ENCODE results near the gene CBX6.
"Not testable (repeated sequence)": the region's sequence is repeated elsewhere in the genome, so short reads cannot be mapped to it uniquely, and the experiment has no call there.

The CBX6 gene

GRCh38 chr22:38907767-38908166, 35.8 kb upstream of the CBX6 start:
- H3K27me3 ChIP-seq (ENCODE audit: insufficient read depth, poor library complexity, severe bottlenecking): peaks cover 6% of the 10 kb centered on the region
- DNase-seq (ENCODE audit: low spot score): no peak
- no peak for TF ChIP-seq CTCF (IDR thresholded peaks at IDR 0.05; ENCODE audit: poor library complexity, severe bottlenecking)
- H3K36me3 ChIP-seq (ENCODE audit: low read depth): peaks cover 5% of the 10 kb centered on the region; the same call in 1 of the 2 replicates
- H3K4me3 ChIP-seq (ENCODE audit: severe bottlenecking): no peak overlapping the region
- no peaks in the 10 kb centered on the region for H3K4me1 ChIP-seq (ENCODE audit: insufficient read depth, poor library complexity, severe bottlenecking)
- no peak for ATAC-seq (ENCODE audit: low read depth)
- no peak overlapping the region for H3K27ac ChIP-seq (ENCODE audit: poor library complexity, severe bottlenecking)
- peaks cover 3% of the 10 kb centered on the region for H3K9me3 ChIP-seq (ENCODE audit: severe bottlenecking)

- TF ChIP-seq CTCF (IDR thresholded peaks at IDR 0.05; ENCODE audit: poor library complexity, severe bottlenecking): no peak
- no peak overlapping the region for H3K27ac ChIP-seq (ENCODE audit: poor library complexity, severe bottlenecking)
- ATAC-seq (ENCODE audit: low read depth): no peak
- peaks cover 3% of the 10 kb centered on the region for H3K9me3 ChIP-seq (ENCODE audit: severe bottlenecking)
- peaks cover 5% of the 10 kb centered on the region; the same call in 1 of the 2 replicates for H3K36me3 ChIP-seq (ENCODE audit: low read depth)
- H3K4me3 ChIP-seq (ENCODE audit: severe bottlenecking): no peak overlapping the region
- no peaks in the 10 kb centered on the region for H3K4me1 ChIP-seq (ENCODE audit: insufficient read depth, poor library complexity, severe bottlenecking)
- peaks cover 3% of the 10 kb centered on the region for H3K27me3 ChIP-seq (ENCODE audit: insufficient read depth, poor library complexity, severe bottlenecking)
- no peak for DNase-seq (ENCODE audit: low spot score)
Observed at GRCh38 chr22:38906052-38906451, 34.0 kb upstream of the CBX6 start.

- not testable (repeated sequence) for ATAC-seq (ENCODE audit: low read depth); DNase-seq (ENCODE audit: low spot score); H3K4me1 ChIP-seq (ENCODE audit: insufficient read depth, poor library complexity, severe bottlenecking); H3K27ac ChIP-seq (ENCODE audit: poor library complexity, severe bottlenecking); H3K36me3 ChIP-seq (ENCODE audit: low read depth); H3K9me3 ChIP-seq (ENCODE audit: severe bottlenecking); H3K27me3 ChIP-seq (ENCODE audit: insufficient read depth, poor library complexity, severe bottlenecking); H3K4me3 ChIP-seq (ENCODE audit: severe bottlenecking)
Observed at GRCh38 chr22:38904052-38904617, 32.1 kb upstream of the CBX6 start.

GRCh38 chr22:38901111-38901641, 29.2 kb upstream of the CBX6 start:
- H3K9me3 ChIP-seq (ENCODE audit: severe bottlenecking): peaks cover 3% of the 10 kb centered on the region
- no peak for TF ChIP-seq CTCF (IDR thresholded peaks at IDR 0.05; ENCODE audit: poor library complexity, severe bottlenecking)
- no peak for DNase-seq (ENCODE audit: low spot score)
- H3K36me3 ChIP-seq (ENCODE audit: low read depth): peaks cover 5% of the 10 kb centered on the region; the same call in 1 of the 2 replicates
- H3K4me3 ChIP-seq (ENCODE audit: severe bottlenecking): no peak overlapping the region
- H3K27me3 ChIP-seq (ENCODE audit: insufficient read depth, poor library complexity, severe bottlenecking): peaks cover 6% of the 10 kb centered on the region
- no peak overlapping the region for H3K27ac ChIP-seq (ENCODE audit: poor library complexity, severe bottlenecking)
- ATAC-seq (ENCODE audit: low read depth): no peak
- H3K4me1 ChIP-seq (ENCODE audit: insufficient read depth, poor library complexity, severe bottlenecking): no peaks in the 10 kb centered on the region

GRCh38 chr22:38900677-38901076, 28.7 kb upstream of the CBX6 start:
- Histone ChIP-seq H3K9me3 (ENCODE audit: severe bottlenecking) (peaks cover 3% of the 10 kb centered on the region), H3K4me1 (ENCODE audit: insufficient read depth, poor library complexity, severe bottlenecking) (no peaks in the 10 kb centered on the region), H3K36me3 (ENCODE audit: low read depth) (peaks cover 5% of the 10 kb centered on the region; the same call in 1 of the 2 replicates), H3K27me3 (ENCODE audit: insufficient read depth, poor library complexity, severe bottlenecking) (peaks cover 6% of the 10 kb centered on the region), H3K4me3 (ENCODE audit: severe bottlenecking) (no peak overlapping the region), H3K27ac (ENCODE audit: poor library complexity, severe bottlenecking) (no peak overlapping the region)
- no peak for DNase-seq (ENCODE audit: low spot score)
- TF ChIP-seq CTCF (IDR thresholded peaks at IDR 0.05; ENCODE audit: poor library complexity, severe bottlenecking): no peak
- ATAC-seq (ENCODE audit: low read depth): no peak
